Fibroblast of skin of scalp (primary cell): ENCODE data around the gene TNNT3.

Experiments
- DNase-seq: peaks from one replicate; pipeline ENCODE4 v3.0.0-alpha.2; 2013

Gene TNNT3

DNA sequence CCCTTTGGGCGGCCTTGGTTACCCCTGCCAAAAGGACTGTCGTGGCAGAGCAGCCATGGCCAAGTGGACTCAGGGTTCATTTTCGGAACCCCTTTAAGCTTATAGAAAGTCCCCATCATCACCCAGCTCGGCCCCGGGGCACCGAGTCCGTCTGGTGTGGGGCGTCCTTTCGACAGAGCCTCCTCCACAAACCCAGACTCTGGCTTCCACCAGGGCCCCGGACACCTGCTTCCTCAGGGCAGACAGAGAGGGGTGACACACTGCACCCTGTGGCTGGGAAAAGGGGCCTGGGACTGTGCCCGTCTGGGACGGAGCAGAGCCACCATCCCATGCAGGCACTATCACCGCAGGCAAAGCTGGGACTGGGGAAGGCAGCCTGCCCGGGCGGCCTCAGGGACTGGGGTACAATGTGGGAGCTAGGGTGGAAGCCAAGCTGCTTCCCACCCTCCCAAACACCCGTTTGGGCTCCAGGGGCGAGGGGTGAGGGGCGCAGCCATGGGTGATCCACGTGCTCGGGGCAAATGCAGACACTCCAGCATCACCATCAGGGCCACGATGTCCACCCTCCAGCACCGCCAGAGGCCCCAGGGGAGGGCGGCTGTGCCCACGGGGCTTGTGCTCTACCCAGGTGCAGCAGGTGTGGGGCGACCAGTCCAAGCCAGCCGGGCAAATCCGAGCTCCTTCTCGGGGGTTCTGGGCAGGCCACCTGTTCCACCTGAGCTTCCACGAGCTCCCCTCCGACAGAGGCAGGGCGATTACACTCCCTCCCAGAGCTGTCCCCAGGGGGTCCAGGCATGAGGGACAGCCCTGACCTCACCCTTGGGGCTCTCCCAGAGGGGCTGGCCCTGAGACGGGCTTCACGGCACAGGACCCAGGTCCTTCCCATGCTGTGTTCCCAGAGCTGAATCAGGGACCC, 15.9 kb downstream of the TNNT3 start:
- DNase-seq: no peak

DNA sequence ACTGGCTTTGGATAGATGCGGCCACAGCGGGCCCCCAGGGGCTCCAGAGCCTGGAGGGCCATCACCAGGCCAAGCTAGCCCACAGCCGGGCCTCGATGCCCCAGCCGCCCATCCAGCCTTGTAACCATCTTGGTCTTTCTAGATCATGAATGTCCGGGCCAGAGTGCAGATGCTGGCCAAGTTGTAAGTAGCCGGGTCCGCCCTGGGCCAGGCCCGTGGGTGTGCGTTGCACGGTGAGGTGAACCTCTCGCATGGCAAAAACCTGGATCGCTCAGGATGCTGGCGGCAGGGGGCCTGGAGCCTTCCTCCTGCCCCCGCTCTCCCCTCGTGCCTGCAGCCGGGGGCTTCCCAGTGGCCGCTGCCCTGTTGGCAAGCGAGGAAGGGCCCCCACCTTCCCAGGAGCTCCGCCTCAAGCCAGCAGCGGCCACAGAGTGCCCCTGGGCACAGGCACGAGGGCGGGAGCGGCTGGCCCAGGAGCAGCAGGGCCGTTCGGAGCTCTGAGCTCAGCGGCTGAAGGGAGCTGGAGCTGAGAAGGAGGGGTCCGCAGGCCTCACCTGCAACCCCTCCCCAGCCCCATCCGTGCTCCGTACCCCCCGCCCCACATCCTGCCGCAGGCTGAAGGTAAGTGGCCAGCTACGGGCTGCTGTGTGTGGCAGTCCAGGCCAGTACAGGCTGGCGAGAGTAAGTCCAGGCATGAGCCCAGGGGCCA, 16.7 kb downstream of the TNNT3 start:
- no peak for DNase-seq

DNA sequence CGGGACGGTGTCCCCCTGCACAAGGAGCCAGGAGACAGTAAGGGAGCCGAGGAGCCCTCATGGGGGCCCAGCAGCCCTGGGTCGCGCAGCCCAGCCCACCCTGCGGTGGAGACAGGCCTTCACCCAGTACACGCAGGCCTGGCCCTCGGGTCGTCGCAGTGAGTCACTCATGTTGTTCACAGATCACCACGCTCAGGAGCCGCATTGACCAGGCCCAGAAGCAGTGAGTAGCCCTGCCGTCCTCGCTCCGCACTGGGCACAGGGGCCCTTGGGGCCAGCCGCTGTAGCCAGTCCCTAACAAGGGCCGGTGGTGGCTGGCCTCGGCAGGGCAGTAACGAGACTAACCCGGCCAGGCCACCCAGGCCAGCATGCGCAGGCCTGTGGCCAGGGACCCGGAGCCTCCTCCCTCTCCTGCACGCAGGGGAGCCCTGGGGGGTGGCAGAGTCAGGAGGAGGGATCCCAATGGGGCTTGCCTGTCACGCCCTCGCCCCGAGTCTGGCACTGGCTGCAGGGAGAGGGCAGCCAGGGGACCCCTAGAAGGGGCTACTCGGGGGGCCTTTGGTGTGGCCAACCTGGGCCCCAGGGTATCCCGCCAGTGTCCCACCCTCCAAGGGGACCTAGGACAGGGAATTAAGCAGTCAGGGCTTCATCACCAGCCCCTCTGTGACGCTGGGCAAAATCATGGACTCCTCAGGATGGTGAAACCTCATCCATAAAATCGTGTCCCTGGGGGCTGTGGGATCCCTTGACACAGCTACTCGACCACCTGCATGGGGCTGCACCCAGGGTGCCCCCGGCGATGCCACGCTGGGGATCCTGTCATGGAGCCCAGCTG, 17.5 kb downstream of the TNNT3 start:
- no peak for DNase-seq

DNA sequence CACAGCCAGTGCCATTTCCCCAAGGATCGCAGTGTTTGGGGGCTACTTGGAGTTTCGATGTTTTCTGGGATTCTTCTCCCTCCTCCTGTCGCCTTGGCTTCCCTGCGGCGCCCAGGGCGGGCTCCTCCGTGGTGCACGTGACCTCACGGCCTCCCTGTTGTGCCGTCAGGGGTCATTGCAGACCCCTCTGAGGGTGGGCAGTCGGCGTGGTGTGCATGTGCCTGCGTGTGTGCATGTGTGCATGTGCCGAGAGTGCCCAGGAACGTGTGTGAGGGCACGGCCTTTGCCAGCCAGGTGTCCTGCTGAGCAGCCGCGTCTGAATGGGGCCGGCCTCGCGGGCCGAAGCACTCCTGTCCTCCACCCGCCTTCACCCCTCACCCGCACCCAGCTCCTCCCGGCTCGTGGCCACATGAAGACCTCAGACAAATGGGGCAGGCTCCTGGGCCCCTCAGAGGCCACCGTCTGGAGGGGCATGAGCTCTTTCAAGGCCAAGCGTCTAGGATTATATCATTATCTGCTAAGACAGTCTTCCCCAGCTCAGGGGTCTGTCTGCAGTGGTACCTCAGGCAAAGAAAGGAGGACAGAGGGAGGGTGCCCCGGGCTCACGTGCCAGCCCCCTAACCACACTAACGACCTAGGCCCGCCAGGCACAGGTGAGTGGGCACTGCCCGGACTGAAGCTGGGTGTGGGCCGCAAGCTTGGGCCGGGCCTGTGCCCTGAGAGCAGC, 18.3 kb downstream of the TNNT3 start:
- DNase-seq: no peak

DNA sequence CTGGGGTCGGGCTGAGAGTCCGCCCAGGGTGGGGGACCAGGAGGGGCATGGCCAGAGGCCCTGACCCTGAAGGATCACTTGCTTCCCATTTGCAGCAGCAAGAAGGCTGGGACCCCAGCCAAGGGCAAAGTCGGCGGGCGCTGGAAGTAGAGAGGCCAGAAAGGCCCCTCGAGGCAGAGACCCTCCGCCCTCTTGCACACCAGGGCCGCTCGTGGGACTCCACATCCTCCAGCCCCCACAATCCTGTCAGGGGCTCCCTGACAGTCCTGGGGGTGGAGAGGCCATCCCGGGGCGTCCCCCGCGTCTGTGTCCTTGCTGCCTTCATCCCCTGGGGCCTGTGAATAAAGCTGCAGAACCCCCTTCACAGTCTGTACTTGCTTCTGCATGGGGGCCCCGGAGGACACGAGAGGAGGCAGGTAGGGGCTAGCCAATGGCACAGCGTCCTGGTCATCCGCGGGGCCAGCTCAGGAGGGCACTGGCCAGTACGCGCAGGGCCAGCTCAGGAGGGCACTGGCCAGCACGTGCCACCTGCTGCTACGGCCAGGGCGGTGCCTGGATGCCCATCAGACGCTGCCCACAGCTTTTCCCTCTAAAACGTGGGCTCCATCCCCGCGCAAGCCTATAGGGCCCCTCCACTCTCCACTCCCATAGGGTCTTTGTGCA, 19.0 kb downstream of the TNNT3 start:
- DNase-seq: no peak

DNA sequence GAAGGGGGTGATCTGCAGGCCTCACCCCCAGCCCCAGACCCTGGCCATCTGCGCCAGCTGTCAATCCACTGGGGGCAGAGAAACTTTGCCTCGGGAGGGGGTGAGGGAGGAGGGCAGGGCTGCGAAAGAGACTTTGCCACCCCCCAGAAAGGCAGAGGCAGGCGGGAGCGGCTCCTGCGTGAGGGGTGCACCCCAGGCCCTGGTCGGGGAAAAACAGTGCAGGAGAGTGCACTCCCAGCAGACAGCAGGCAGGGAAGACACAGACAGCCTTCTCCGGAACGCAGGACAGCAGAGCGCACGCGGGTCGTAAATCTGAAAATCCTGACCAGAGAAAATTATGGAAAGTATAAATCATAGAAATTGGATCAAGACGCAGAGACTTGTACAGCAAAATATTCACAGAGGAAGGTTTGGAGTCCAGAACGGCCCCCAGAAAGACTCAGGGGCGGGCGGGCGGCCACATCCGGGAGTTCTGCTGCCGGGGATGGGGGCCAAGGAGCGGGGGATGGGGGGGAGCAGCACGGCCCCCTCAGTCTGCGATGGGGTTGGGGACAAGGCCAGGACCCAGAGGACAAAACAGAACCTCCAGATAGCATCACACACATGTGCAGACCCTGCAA, 19.6 kb downstream of the TNNT3 start:
- DNase-seq: peak; percentile 21

DNA sequence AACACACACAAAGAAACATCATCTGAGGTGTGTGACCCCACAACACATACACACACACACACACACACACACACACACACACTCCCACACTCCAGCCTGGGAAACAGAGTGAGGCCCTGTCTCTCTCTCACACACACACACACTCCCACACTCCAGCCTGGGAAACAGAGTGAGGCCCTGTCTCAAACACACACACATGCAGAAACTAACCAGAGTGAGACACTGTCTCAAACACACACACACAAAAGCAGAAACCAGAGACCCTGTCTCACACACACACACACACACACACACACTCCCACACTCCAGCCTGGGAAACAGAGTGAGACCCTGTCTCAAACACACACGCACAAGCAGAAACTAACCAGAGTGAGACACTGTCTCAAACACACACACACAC, 20.3 kb downstream of the TNNT3 start:
- peak; percentile 12 for DNase-seq

DNA sequence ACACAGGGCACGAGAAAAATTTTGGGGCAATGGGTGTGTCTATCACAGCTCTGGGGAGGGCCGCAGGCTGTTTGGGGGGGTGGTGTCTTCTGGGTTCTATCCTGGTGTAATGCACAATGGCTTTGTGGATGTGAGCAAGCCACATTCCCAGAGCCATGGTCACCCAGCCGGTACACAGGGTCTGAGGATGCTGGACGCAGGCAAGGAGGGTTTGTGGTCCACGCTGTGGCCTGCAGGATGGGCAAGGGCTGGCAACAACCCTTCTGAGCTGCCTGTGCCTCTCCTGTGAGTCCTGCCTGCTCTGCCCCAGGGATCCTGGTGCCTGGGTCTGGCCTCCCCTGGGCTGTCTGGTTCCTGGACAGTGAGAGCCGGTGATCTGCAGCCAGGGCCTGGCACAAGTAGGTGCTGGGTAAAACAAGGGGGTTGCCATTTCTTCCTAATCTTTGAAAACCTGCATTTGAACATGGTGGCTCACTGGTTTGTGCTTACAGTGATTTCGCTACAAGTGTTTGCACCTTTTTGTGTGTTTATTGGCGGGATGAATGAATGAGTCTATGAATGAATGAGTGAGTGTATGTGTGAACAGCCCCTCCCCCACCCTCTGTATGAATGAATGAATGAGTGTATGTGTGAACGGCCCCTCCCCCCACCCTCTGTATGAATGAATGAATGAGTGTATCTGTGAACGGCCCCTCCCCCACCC, 23.2 kb downstream of the TNNT3 start:
- DNase-seq: no peak

DNA sequence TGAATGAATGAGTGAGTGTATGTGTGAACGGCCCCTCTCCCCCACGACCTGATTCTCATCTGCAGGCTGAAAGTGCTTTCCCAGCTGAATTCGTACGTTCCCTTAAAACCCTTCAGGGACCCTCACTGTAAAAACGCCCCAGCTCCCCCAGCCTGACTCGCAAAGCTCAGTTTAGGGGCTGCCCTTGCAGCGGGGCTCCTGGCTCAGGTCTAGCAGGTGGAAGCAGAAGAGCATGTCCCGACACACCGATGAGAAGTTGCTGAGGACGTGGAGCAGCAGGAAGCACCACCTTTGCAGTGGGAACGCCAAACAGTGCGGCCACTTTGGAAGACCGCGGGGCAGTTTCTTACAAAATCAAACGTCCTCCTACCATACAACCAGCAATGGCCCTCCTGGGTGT, 24.1 kb downstream of the TNNT3 start:
- no peak for DNase-seq

DNA sequence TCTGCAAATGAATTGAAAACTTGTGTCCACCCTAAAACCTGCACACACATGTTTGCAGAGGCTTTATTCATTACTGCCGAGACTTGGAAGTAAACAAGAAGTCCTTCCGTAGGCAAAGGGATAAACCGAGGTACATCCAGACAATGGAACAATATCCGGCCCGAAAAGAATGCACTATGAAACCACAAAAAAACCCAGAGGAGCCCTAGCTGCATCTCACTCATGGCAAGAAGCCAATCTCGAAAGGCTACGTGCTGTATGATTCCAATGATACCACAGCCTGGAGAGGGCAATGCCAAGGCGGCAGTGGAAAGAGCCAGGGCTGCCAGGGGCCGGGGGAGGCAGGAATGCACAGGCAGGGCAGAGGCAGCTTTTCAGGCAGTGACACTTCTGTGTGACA, 24.5 kb downstream of the TNNT3 start:
- DNase-seq: peak; percentile 69

DNA sequence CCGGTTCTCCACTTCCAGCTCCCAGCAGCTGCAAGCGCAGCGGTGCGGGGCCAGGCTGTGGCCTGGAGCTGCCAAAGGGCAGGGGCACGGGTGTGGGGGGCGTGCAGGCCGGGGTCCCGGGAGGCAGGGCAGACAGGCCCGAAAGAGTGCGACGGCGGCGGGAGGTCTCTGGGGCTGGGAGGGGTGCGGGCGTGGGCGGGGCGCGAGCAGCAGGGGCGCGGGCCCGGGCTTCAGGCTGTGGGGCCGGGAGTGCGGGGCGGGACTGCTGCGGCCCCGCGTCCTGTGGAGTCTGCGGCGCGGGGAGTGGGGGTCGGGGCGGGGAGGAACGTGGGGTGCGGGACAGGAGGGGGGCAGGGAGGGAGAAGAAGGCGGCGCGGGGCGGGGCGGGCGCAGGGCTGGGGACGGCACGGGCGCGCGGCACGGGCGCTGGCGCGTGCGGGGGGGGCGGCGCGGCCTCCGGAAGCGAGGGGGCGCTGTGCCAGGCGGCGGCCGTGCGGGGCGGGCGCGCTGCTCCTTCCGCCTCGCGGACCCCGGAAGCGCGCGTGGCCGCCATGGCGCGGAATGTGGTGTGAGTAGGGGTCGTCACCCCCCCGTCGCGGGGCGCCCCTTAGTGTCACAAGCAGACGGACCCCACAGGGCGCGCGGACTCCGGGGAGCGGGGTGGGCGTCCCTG, 27.4 kb downstream of the TNNT3 start, which contains the start of gene MRPL23:
Gene MRPL23, plus strand, starts transcription at position 521 of the 673 bp plus-strand sequence. Its CDS starts 31 bp downstream, at position 552.
- no peak for DNase-seq

DNA sequence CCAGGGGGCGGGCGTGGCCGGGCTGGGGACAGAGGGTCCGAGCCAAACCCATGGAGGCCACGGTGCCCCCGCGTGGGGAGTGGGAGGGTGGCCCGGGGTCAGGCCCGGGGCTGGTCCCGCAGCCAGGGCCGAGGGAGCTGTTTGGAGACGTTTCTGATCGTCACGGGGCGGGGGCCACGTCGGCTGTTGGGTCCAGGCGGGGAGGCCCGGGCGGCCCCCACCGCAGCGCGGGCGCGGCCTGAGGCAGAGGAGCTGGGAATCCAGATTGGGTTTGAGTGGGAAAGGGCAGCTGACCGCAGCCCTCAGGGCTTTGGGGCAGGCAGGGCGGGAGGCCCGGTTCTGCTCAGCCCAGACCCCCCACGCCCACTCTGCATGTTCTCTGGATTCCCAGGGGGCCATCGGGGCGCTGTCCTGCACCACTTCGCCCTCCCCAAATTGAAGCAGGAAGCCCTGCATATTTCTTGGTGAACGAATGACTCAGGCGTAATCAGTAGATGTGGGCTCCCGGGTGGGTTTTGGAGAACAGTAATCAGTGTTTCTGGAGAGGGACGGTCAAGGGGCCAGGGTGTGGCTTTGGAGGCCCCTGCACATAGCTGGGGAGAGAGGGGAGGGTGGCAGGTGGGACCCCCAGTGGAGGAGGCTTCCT, 28.2 kb downstream of the TNNT3 start:
- no peak for DNase-seq

DNA sequence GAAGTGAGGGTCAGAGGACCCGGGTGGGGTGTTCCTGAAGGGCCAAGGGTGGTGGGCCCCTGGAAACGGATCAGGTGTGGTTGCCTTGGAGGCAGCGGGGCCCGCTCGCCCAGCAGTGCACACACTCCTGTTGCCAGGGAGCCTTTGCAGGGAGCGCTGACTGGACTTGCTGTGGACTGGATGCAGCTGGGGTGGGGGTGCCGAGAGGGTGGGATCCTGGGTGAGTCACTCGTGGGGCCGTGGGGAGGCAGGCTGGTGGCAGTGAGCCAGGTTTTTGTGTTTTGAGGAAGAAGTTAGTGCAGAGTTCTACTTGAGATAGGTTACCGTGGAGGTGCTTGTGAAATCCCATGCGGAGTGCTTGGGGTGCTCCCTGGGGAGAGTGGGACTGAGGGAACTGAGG, 28.9 kb downstream of the TNNT3 start:
- no peak for DNase-seq

DNA sequence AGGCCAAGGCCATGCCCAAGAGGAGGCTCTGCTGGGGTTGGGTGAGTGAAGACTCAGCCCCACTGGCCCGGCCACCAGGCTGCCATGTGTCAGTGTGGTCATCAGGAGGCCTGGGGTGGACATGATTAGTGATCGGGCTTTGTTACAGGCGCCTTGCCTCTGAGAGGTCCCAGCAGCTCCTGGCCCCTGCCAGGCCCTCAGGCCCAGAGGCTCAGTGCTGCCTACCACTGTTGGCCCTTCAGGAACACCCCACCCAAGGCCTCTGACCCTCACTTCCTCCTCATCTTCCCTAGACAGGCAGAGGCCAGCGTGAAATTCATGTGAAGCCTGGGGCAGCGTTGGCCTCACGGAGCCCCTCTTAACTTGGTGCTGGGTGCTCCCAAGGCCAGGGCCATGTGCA, 29.8 kb downstream of the TNNT3 start:
- no peak for DNase-seq

DNA sequence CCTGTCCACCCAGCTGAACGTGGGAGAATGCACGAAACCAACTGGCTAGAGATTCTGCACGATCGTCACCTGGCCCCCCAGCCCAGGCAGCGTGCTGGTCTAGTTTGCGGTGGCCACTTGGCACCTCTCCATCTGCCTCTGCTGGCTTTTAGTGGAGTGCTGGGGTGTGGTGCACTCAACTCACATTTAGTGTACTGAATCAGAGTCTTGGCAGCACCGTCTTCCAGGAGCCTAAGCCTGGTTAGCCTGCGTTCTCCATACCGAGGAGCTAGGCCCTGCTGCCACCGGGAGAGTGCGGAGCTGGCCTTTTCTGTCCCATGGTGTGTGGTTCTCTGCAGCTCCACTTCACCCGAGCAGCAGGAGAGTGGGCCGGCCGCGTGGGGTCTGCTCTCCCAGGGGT, 30.4 kb downstream of the TNNT3 start:
- no peak for DNase-seq

DNA sequence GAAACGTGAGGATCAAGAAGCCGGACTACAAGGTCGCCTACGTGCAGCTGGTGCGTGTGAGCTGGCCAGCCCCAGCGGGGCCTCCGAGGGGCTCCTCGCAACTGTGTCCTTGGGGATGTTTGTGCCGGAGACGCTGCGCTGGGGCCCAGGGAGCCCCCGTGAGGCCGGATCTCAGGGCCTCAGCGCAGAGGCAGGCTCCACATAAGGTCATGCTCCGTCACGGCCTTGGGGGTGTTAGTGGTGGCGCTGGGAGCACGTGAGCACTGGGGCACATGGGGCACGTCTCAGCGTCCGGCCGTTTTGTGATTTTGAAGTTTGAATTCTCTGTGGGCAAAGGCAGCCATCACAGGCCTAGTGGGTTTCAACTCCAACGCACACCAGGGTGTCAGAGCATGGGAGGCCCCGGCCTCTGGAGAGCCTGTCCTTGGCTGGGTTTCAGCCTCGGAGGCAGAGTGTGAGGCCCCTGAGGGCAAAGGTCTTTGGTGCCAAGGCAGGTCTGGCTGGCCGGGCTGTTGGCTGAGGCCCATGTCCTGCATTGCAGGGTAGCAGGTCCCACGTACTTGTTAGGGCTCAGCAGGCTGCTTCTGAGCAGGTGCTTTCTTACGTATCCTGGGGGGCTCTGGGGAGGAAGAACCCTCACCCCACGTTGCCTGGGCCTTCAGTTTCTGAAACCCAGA, 33.4 kb downstream of the TNNT3 start:
- DNase-seq: no peak

DNA sequence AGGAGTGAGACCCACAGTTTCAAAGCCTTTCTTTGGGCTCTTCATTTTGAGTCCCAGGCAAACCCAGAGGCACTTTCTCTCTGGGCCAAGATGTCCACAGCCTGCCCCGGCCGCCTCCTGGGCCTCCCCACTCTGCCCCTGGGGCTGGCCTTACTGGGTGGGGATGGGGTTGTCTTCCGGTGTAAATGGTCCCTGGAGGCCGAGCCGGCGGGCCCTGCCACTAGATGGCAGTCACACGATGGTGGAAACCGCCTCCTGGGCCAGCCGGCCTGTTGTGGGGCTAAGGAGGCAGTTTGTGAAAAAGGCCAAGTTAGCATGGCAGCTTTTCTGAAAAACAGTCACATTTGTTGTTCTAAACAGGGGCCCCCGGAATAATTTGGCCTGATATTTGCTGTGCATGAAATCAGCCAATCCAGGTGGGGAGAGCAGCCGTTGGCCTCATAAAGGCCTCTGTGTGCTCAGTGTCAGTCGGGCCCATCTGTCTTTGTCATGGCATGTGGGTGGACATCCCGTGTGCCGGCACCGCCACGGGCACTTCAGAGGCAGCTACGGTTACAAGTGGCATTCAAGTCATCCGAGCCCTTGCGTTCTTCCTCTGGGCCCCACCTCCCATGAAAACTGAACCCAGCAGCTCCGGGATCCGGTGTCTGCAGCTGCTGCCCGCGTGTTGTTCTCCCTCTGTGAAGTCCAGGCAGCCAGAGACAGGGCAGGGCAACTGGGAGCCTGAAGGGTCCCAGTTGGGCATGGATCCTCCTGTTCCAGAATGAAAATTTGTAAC, 34.2 kb downstream of the TNNT3 start:
- no peak for DNase-seq

DNA sequence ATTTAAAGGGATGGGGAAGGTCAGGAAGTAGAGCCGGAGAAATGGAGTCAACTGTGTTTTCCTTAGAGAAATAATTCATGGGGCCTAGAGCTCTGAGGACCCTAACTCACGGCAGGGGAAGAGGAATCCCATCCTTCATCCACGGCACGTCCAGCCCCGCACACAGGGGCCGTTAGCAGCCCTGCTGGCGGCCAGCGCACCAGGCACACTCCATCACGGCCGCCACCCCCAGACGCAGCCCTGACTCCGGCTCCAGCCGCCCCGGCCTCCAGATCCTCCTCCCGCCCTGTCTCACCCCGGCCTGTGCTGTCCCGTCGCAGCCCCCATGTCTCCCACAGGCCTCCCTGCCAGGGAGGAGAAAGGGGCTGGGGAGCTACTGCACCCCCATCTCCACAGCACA, 38.9 kb downstream of the TNNT3 start:
- no peak for DNase-seq
